Gastrocnemius medialis (tissue), 4 donors: ENCODE data around the gene MAN2A1.

Experiments used
- POLR2A ChIP-seq, 2 donors: fragments of 450-650 bp; IDR thresholded peaks; one replicate each; pipeline ENCODE4 v1.6.1; 2017; ENCODE audit warnings: antibody characterized with exemption in 2 of 2, mild to moderate bottlenecking in 2 of 2, moderate library complexity in 2 of 2
- TF ChIP-seq, protein P1 (sequence below), 5 experiments: fragments of 450-650 bp in 3 of 5; fragments of 200-600 bp in 2 of 5; sonication (generic) in 2 of 5; IDR thresholded peaks in 4 of 5; conservative IDR thresholded peaks in 1 of 5; 1 replicate in 4 of 5; 2 replicates in 1 of 5; pipeline ENCODE4 v1.5.1; 2016 to 2019; ENCODE audit warnings: antibody characterized with exemption in 5 of 5, mild to moderate bottlenecking in 3 of 5, moderate library complexity in 3 of 5

DNA sequence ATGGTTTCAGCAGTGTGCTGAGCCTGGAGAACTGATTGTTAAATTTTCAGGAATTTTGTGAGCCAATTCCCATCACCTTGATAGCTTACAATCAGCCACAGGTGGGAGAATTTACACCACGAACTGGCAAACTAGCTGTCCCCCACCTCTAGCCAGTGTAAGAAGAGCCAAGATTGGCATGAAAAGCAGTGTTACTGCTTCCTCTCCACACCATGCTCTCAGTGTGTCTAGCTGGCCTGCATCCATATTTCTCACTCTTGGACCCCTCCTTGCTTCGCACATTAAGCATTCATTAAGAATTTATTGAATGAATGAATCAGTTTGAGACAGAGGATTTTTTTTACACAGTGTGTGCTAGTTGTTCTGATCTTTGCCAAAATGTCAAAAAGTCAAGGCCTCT, 36.7 kb upstream of the MAN2A1 start:
- TF ChIP-seq, protein P1, sequence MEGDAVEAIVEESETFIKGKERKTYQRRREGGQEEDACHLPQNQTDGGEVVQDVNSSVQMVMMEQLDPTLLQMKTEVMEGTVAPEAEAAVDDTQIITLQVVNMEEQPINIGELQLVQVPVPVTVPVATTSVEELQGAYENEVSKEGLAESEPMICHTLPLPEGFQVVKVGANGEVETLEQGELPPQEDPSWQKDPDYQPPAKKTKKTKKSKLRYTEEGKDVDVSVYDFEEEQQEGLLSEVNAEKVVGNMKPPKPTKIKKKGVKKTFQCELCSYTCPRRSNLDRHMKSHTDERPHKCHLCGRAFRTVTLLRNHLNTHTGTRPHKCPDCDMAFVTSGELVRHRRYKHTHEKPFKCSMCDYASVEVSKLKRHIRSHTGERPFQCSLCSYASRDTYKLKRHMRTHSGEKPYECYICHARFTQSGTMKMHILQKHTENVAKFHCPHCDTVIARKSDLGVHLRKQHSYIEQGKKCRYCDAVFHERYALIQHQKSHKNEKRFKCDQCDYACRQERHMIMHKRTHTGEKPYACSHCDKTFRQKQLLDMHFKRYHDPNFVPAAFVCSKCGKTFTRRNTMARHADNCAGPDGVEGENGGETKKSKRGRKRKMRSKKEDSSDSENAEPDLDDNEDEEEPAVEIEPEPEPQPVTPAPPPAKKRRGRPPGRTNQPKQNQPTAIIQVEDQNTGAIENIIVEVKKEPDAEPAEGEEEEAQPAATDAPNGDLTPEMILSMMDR (IDR thresholded peaks at IDR 0.05 in 4 of 5, conservative IDR thresholded peaks at IDR 0.05 in 1 of 5): no peak
- no peak for TF ChIP-seq POLR2A (IDR thresholded peaks at IDR 0.05)
